Ascending aorta (tissue), 2 donors: ENCODE measurements around the gene TMEM204. TPM values are rescaled to one million over a fixed set of nuclear protein-coding genes. Genes with fewer than 3 reads are reported as not detected.

Experiments used
- DNase-seq, 2 donors: peaks; one replicate each; pipeline ENCODE4 v3.0.0-alpha.2; 2019; ENCODE audit warnings: low spot score in 2 of 2
- H3K27ac ChIP-seq, 2 donors: fragments of 200-600 bp; sonication (generic); one replicate each; pipeline ENCODE4 v1.5.1; 2016 to 2017; ENCODE audit warnings: mild to moderate bottlenecking in 1 of 2
- H3K27me3 ChIP-seq: fragments of 200-600 bp; sonication (generic); one replicate; pipeline ENCODE4 v1.5.1; 2017
- H3K36me3 ChIP-seq, 2 donors: fragments of 200-600 bp; sonication (generic); one replicate each; pipeline ENCODE4 v1.5.1; 2016
- H3K4me1 ChIP-seq, 2 donors: fragments of 200-600 bp; sonication (generic); one replicate each; pipeline ENCODE4 v1.5.1; 2016 to 2017; ENCODE audit warnings: mild to moderate bottlenecking in 1 of 2
- H3K4me3 ChIP-seq, 2 donors: fragments of 200-600 bp; sonication (generic); one replicate each; pipeline ENCODE4 v1.5.1; 2016 to 2017; ENCODE audit warnings: mild to moderate bottlenecking in 1 of 2
- H3K9me3 ChIP-seq, 2 donors: fragments of 200-600 bp; sonication (generic); one replicate each; pipeline ENCODE4 v1.5.1; 2016
- CTCF ChIP-seq, 3 experiments: fragments of 200-600 bp in 2 of 3; fragments of 450-650 bp in 1 of 3; sonication (generic) in 2 of 3; IDR thresholded peaks; one replicate each; pipeline ENCODE4 v1.5.1; 2016 to 2019; ENCODE audit warnings: antibody characterized with exemption in 3 of 3, mild to moderate bottlenecking in 1 of 3, moderate library complexity in 1 of 3
- intact Hi-C: fragments of 100-400 bp; cut with DNase I; formaldehyde crosslinking; loops from one replicate; pipeline ENCODE4 v1.15.1; 2023
- total RNA-seq: library from RNA; depleted of rRNA; stranded (reverse); fragments of >200 nt; gene quantifications from one replicate; pipeline ENCODE4 v1.1.0, GENCODE V29; 2016

Gene TMEM204
- total RNA-seq, 1 donor from 2014 or later: 145 TPM

- DNase-seq: peak in 1 of 2 donors; percentile 86
- intact Hi-C loops: loop anchor here (2.0 to 5.0 kb wide), 3 partner anchors 23 to 80 kb away; partner anchors contain the start of genes CRAMP1, IFT140 and TELO2
- Histone ChIP-seq H3K4me3 (peak overlapping the region; percentile 68 to 80), H3K27me3 (no peaks in the 10 kb centered on the region), H3K4me1 (peaks cover 17 to 48% of the 10 kb centered on the region in 2 donors), H3K36me3 (peaks cover 17 to 18% of the 10 kb centered on the region in 2 donors), H3K9me3 (no peaks in the 10 kb centered on the region), H3K27ac (peak overlapping the region; percentile 90 to 98)
- no peak for TF ChIP-seq CTCF (IDR thresholded peaks at IDR 0.05)
These were observed 1.2 kb upstream of the TMEM204 start for GRCh38 chr16:1532081-1532760.

DNA sequence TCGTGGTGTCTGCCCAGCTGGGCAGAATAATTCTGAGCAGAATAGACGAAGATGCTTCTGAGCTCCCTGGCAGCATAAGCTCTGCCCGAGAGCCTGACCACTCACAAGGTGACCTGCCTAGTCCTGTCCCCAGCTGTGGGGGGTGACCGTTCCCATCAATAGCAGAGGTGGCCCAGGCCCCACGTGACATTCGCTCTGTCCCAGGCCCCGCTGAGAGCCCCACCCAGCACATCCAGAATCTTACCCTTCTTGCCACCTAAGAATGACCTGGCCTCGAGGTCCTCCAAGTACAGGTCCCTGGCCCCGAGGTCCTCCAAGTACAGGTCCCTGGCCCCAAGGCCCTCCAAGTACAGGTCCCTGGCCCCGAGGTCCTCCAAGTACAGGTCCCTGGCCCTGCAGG is 695 bp upstream of the TMEM204 start:
- peak overlapping the region; percentile 68 to 80 for H3K4me3 ChIP-seq
- peaks cover 23% of the 10 kb centered on the region in 2 donors for H3K36me3 ChIP-seq
- H3K4me1 ChIP-seq: peaks cover 17 to 51% of the 10 kb centered on the region in 2 donors
- no peak for TF ChIP-seq CTCF (IDR thresholded peaks at IDR 0.05)
- intact Hi-C loops: loop anchor here (2.0 to 5.0 kb wide), 3 partner anchors 24 to 80 kb away; partner anchors contain the start of genes CRAMP1, IFT140 and TELO2
- DNase-seq: no peak
- no peaks in the 10 kb centered on the region for H3K9me3 ChIP-seq
- H3K27ac ChIP-seq: peak overlapping the region; percentile 90 to 98
- H3K27me3 ChIP-seq: no peaks in the 10 kb centered on the region

DNA sequence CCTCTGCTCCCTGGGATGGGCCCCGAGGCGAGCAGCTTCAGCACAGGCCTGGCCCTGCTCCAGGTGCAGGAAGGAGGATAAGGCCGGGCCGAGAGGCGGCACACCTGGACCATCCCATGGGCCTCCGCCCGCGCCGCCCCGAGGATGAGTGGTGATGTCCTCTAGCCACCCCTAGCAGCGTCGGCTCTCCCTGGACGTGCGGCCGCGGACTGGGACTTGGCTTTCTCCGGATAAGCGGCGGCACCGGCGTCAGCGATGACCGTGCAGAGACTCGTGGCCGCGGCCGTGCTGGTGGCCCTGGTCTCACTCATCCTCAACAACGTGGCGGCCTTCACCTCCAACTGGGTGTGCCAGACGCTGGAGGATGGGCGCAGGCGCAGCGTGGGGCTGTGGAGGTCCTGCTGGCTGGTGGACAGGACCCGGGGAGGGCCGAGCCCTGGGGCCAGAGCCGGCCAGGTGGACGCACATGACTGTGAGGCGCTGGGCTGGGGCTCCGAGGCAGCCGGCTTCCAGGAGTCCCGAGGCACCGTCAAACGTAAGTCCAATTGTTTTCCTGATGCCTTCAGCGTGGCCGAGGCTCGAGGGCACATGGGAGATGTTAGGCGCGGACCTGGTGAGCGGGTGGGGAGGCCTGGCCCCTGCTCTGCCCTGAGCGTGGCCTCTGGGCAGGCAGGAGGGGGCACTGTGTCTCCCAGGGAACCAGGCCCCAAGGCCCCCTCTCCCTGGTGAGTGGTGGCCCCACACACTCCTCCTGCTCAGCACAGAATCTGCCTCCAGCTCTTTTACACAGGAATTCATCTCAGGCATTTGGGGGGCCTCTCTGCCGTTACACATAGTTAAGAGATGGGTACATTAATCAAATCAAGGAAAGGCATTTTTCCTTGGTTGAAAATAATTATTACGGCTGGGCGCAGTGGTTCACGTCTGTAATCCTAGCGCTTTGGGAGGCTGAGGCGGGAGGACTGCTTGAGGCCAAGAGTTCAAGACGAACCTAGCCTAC is 855 bp downstream of the TMEM204 start:
- TF ChIP-seq CTCF (IDR thresholded peaks at IDR 0.05): no peak
- Histone ChIP-seq H3K36me3 (peaks cover 38 to 39% of the 10 kb centered on the region in 2 donors), H3K27me3 (no peaks in the 10 kb centered on the region), H3K4me1 (peaks cover 17 to 54% of the 10 kb centered on the region in 2 donors), H3K27ac (peak overlapping the region; percentile 90 to 98), H3K9me3 (no peaks in the 10 kb centered on the region), H3K4me3 (peak overlapping the region; percentile 68 to 80)
- DNase-seq: no peak
- intact Hi-C loops: loop anchor here (5.0 kb wide), 2 partner anchors 42 to 78 kb away; partner anchors contain the start of genes CRAMP1, IFT140 and TELO2

DNA sequence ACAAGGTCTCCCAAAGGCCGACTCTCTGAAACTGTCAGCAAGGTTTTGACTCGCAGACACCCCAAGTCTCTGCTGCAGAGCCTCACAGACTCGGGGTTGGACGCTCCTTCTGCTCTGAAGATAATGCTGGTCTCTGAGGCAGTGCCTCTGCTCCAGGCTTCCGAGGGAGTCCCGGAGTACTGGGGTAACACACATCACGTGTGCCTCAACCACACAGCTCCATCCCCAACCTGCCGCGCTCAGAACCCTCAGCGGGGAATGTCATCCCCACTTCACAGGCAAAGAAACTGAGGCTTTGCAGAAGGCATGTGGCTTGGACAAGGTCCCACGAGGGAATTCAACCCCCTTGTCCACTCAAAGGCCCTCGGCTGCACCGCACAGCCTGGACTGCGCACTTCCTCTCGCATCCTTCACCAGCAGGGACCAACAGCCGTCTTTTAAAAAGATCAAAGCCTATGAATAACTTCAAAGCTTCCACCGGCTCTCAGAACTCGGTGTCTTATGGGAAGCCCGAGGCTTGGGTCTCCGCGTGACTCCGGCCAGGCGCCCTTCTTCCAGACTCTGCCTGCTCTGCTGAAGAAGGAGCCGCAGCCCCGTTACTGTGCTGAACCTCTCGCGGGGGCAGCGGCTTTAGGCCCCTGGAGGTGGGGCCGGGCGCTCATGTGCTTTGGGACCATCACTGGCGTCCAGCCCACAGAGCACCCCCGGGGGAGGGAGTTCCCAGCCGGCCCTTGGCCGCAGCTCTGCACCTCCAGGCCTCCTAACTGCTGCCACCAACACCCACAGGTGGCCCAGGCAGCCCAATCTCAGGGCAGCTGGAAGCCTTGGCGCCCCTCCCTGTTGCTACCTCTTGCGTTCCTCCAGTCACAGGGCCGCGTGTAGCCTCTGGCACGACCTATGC is 2.2 kb downstream of the TMEM204 start:
- TF ChIP-seq CTCF (IDR thresholded peaks at IDR 0.05): no peak
- DNase-seq: no peak
- H3K4me1 ChIP-seq: peaks cover 17 to 50% of the 10 kb centered on the region in 2 donors
- H3K36me3 ChIP-seq: peaks cover 47 to 50% of the 10 kb centered on the region in 2 donors
- peak overlapping the region; percentile 68 to 80 for H3K4me3 ChIP-seq
- peak overlapping the region; percentile 90 to 98 for H3K27ac ChIP-seq
- no peaks in the 10 kb centered on the region for H3K9me3 ChIP-seq
- intact Hi-C loops: no loop called here
- H3K27me3 ChIP-seq: no peaks in the 10 kb centered on the region

DNA sequence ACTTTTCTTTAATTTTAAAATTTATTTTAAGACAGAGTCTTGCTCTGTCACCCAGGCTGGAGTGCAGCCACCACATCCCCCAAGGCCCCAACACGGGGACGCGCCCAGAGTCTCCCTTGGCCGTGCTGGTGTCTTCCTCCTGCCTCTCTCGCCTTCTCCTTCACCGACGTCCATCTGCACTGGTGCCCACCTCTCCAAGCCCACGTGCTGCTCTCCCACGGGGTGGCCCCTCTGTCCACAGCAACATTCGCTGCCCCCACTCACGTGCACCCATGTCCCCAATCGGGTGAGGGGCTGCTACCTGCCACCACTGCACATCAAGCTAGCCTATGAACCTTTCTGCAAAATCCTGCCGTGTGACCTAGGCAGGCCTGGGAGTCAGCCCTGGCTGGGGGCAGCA is 3.1 kb downstream of the TMEM204 start:
- intact Hi-C loops: no loop called here
- Histone ChIP-seq H3K4me3 (peak overlapping the region in 1 of 2 donors; percentile 68), H3K27ac (peak overlapping the region; percentile 13 to 98), H3K4me1 (peaks cover 17 to 45% of the 10 kb centered on the region in 2 donors), H3K27me3 (no peaks in the 10 kb centered on the region), H3K9me3 (no peaks in the 10 kb centered on the region), H3K36me3 (peaks cover 57 to 59% of the 10 kb centered on the region in 2 donors)
- TF ChIP-seq CTCF (IDR thresholded peaks at IDR 0.05): no peak
- DNase-seq: no peak
